ENCODE data around the gene RCCD1. TPM values are rescaled to one million over a fixed set of nuclear protein-coding genes. Genes with fewer than 3 reads are reported as not detected.
A peak's percentile ranks its signal among the peaks of the same experiment; 100 is the strongest.

The RCCD1 gene
- total RNA-seq, 8 experiments from 2014 or later = 5.7 to 16.8 (median 6.7) TPM

GRCh38 chr15:90991587-90992285, 37.1 kb downstream of the RCCD1 start:
- no peak for ATAC-seq (replicated peaks in 6 of 8)
- no peak overlapping the region for H3K27ac ChIP-seq
- no peak overlapping the region for H3K4me3 ChIP-seq
- in situ Hi-C loops (cut with MboI; ENCODE audit: low pct_unique_long_range_greater_than_20kb in 2 of 9, low sequenced_read_pairs in 9 of 9, unreplicated experiment in 9 of 9) = no loop called here
- WGBS, 10 experiments = 77 to 100% (median 92%) methylated on average over 1 to 6 of the region's 6 CpGs
- peaks cover 0 to 5% of the 10 kb centered on the region in 2 donors for H3K4me1 ChIP-seq (replicated peaks in 1 of 2)

- in situ Hi-C loops (cut with MboI; ENCODE audit: low pct_unique_long_range_greater_than_20kb in 2 of 9, low sequenced_read_pairs in 9 of 9, unreplicated experiment in 9 of 9) = no loop called here
- peak overlapping the region; percentile 65 to 92 (median 76) for H3K4me3 ChIP-seq
- ATAC-seq (replicated peaks in 6 of 8) = peak; percentile 20 to 35 (median 25)
- WGBS, 10 experiments = 1% methylated on average over 26 of the region's 50 CpGs; no CpG with 5 or more reads in 9 of the 10 experiments
- peak overlapping the region in 1 of 2 donors; percentile 67 for H3K27ac ChIP-seq
- peaks cover 0 to 5% of the 10 kb centered on the region in 2 donors for H3K4me1 ChIP-seq (replicated peaks in 1 of 2)
Observed at GRCh38 chr15:90994059-90994416, 39.4 kb downstream of the RCCD1 start.

DNA sequence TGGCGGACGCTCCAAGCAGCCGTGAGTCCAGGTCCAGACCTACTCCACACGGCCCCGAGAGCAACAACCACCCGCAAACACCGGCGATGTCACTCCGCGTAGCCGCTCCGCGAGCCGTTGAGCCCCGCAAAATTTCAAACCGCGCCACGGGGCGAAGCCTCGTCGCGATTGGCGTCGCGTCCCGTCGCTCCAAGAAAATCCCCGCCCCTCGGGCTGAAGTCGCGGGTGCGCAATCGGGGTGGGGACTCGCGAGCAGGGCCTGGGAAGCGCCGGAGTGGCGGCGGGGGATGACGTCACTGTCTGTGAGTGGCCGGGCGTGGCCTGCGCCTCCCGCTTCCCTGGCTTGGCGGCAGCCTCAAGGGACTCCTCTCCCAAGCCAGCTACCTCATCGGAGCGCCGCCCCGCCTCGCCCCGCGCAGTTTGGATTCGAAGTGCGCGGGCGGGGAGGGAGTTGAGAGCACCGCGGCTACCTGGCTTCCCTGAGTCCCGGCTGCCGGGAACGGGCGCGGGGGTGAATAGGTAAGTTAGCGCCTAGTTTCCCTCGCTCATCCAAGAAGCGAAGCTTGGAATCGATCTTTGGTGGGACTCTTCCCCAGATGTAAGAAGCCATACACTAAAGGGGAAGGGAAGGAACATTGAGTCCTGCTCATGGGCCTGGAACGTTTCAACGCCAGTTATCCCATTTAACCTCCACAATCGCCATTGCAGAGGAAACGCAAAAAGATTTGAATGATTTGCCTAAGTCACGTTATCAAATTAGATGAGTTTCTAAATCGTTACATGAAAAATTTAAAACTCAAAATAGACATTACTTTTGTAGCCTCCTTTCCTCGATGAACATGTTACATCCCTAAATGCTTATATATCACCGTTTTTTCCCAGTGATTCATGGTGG, 40.0 kb downstream of the RCCD1 start, which contains the start of gene PRC1:
PRC1 (minus strand) TSS at position 119 of the 895 bp plus-strand sequence; CDS start at position 1, 118 bp downstream.
- in situ Hi-C loops (cut with MboI; ENCODE audit: low pct_unique_long_range_greater_than_20kb in 2 of 9, low sequenced_read_pairs in 9 of 9, unreplicated experiment in 9 of 9) = no loop called here
- 0 to 2% (median 0%) methylated on average over 2 to 15 of the region's 75 CpGs; no CpG with 5 or more reads in 2 of the 10 experiments for WGBS, 10 experiments
- peak; percentile 96 to 99 (median 99) for ATAC-seq (replicated peaks in 6 of 8)

DNA sequence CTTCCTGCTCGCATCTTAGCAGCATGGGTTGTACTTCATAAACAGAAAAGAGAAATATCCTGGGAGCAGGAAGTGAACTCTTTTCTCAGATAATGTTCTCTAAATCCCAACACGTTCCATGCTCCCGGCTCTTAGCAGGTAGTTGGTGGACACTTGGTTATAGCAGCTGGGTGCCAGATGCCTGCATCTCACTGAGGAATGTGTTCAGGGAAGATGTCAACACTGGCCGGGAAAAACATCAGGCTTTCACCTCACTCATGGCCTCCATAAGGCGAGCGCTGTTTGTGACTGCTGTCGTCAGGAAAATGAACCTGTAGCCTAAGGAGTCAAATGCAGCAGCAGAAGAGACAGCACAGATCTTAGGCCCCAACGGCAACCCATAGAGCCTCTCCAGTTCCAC, 44.1 kb downstream of the RCCD1 start:
- WGBS, 10 experiments = 39 to 100% (median 94%) methylated on average over 1 to 3 of the region's 8 CpGs; no CpG with 5 or more reads in 1 of the 10 experiments
- in situ Hi-C loops (cut with MboI; ENCODE audit: low pct_unique_long_range_greater_than_20kb in 2 of 9, low sequenced_read_pairs in 9 of 9, unreplicated experiment in 9 of 9) = no loop called here

More for the DNA sequence above, 40.0 kb downstream of the RCCD1 start, which contains the start of gene PRC1:
- Histone ChIP-seq H3K27ac (peak within 1 kb of the TSS; percentile 36 to 67), H3K4me1 (replicated peaks in 1 of 2) (peaks cover 0 to 5% of the 10 kb centered on the region in 2 donors), H3K4me3 (peak within 1 kb of the TSS; percentile 65 to 92 (median 76))

GRCh38 chr15:91001209-91001608, 46.5 kb downstream of the RCCD1 start:
- Histone ChIP-seq H3K4me1 (replicated peaks in 1 of 2) (no peaks in the 10 kb centered on the region), H3K4me3 (no peak overlapping the region), H3K27ac (no peak overlapping the region)
- in situ Hi-C loops (cut with MboI; ENCODE audit: low pct_unique_long_range_greater_than_20kb in 2 of 9, low sequenced_read_pairs in 9 of 9, unreplicated experiment in 9 of 9) = no loop called here
- no peak for ATAC-seq (replicated peaks in 6 of 8)
- 79 to 100% (median 100%) methylated on average over 1 to 3 of the region's 3 CpGs; no CpG with 5 or more reads in 4 of the 10 experiments for WGBS, 10 experiments

More for the DNA sequence above, 44.1 kb downstream of the RCCD1 start:
- ATAC-seq (replicated peaks in 6 of 8) = no peak
- Histone ChIP-seq H3K4me3 (no peak overlapping the region), H3K4me1 (replicated peaks in 1 of 2) (peaks cover 0 to 5% of the 10 kb centered on the region in 2 donors), H3K27ac (no peak overlapping the region)

DNA sequence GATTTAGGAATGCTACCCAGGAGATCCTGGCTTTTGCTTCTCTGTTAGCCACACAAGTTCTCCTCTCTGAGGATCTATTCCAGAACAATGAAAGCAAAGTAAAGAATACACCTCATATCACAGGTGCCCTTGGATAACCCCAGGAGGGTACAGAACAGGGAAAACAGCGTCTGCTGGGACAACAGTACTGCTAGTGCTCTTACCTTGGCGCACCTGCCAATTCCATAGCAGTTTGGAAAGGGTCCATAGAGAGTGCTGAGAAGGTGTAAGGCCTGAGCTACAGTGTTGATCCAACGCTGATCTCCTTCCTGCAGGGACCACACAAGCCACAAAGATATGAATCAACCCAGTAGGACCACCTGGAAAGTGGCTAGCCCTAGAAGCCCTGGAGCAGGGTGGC, 52.6 kb downstream of the RCCD1 start:
- no peak for ATAC-seq (replicated peaks in 6 of 8)
- in situ Hi-C loops (cut with MboI; ENCODE audit: low pct_unique_long_range_greater_than_20kb in 2 of 9, low sequenced_read_pairs in 9 of 9, unreplicated experiment in 9 of 9) = no loop called here
- 33 to 100% (median 100%) methylated on average over 1 to 3 of the region's 3 CpGs; no CpG with 5 or more reads in 2 of the 10 experiments for WGBS, 10 experiments
- Histone ChIP-seq H3K4me1 (replicated peaks in 1 of 2) (no peaks in the 10 kb centered on the region), H3K4me3 (no peak overlapping the region), H3K27ac (no peak overlapping the region)

Other genes with a start within 250 kb of the RCCD1 start
- gene BLM, start 237.5 kb upstream of the RCCD1 start, total RNA-seq = 10 to 100 TPM in 2 of 8 experiments, 1 to 10 TPM in 6; 1.2 to 15.8 (median 4.2) TPM
- 10 to 100 TPM in 4 of 8 experiments, 1 to 10 TPM in 4; 4.6 to 32.3 (median 14.7) TPM for gene FURIN, start 86.3 kb upstream of the RCCD1 start, total RNA-seq
- gene FES, start 70.4 kb upstream of the RCCD1 start, total RNA-seq = 1 to 10 TPM in 4 of 8 experiments, under 1 TPM in 4; 0.42 to 5.5 (median 1.3) TPM
- 10 to 100 TPM in 7 of 8 experiments, 1 to 10 TPM in 1; 7.7 to 37.7 (median 26.0) TPM for gene MAN2A2, start 51.6 kb upstream of the RCCD1 start, total RNA-seq
- gene HDDC3, start 22.3 kb upstream of the RCCD1 start, total RNA-seq = 10 to 100 TPM; 10.1 to 22.4 (median 13.6) TPM
- 10 to 100 TPM; 25.8 to 65.6 (median 35.1) TPM for gene UNC45A, start 19.6 kb upstream of the RCCD1 start, total RNA-seq
- 100 to 1,000 TPM in 2 of 8 experiments, 10 to 100 TPM in 5, 1 to 10 TPM in 1; 1.7 to 118 (median 15.6) TPM for gene PRC1, start 39.7 kb downstream of the RCCD1 start, total RNA-seq
- gene VPS33B, start 67.7 kb downstream of the RCCD1 start, total RNA-seq = 10 to 100 TPM; 12.1 to 23.9 (median 17.5) TPM
- gene SV2B, start 145.4 kb downstream of the RCCD1 start, total RNA-seq = 100 to 1,000 TPM in 1 of 8 experiments, 10 to 100 TPM in 1, 1 to 10 TPM in 5, under 1 TPM in 1; 0.63 to 117 (median 6.6) TPM

Data from motor neuron (in vitro differentiated cells).